Measurements from ENCODE around the gene COL17A1. TPM values are rescaled to one million over a fixed set of nuclear protein-coding genes. Genes with fewer than 3 reads are reported as not detected.

The COL17A1 gene
- total RNA-seq, 1 donor from 2014 or later: 175 TPM

DNA sequence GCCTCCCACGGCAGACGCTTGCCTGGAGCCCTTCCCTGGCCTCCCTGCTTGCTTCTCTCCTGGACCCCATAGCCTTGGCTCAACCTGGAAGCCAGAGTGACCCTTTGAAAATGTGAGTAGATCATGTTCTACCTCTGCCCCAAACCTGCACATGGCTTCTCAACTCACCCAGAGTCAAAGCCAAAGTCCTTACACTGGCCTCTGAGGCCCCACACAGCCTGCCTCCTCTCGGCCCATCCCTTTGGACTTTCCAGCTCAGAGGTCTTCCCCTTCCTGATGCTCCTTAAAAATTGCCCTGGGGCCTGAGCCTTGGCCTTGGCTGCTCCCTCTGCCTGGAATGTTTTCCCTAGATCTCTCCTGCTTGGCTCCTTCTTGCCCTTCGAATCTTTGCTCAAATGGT lies 32.5 kb downstream of the COL17A1 start:
- DNase-seq (ENCODE audit: low spot score): no peak

DNA sequence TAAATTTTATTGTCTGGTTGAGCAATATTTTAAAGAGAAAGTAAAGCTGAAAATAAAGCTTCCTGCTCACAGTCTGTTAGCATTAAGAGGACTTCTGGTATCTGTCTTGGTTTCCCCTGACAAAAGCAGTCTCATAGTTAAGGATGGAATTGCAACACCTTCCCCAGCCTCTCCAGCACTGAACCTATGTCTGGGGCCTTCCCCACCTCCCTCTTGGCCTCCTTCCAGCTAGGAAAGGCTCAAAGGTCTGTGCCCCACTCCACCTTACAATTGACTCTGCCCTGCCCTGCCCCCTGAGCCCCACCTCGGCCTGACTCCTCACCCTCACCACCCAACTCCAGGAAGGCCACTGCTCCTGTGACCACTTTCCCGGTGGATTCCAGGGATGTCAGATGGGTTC lies 33.2 kb downstream of the COL17A1 start:
- peak; percentile 35 for DNase-seq (ENCODE audit: low spot score)

DNA sequence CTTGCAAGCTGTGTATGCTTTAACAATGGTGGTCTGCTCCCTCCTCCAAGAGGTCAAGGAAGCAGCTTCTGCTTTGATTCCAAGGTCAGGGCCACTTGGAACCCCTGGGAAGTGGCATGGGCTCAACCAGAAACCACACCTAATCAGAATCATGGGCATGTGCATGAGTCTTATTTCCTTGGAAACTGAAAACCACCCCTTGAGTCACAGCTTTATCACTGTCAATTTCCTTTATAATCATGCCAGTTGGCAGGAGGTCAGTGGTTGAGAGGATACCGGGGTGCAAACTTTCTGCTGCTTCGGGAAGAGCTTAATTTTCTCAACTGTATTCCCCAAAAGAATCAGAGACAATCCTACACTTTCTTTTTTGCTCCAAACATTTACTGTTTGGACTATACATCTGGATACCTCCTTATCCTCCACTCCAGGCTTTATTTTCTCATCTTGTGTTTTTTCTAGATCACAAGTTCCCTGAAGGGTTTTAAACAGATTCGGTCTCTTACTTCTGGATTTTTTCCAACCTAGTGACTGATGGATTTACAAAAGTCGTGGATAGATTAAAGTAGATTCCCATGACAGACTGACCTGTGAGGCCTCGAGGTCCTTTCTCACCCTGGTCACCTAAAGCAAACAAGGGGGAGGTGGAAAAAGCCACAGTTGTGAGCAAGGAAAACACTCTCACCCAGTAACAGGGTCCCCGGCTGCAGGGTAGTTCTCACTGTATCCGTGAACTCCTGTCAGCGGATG lies 36.0 kb downstream of the COL17A1 start:
- DNase-seq (ENCODE audit: low spot score): peak; percentile 52

DNA sequence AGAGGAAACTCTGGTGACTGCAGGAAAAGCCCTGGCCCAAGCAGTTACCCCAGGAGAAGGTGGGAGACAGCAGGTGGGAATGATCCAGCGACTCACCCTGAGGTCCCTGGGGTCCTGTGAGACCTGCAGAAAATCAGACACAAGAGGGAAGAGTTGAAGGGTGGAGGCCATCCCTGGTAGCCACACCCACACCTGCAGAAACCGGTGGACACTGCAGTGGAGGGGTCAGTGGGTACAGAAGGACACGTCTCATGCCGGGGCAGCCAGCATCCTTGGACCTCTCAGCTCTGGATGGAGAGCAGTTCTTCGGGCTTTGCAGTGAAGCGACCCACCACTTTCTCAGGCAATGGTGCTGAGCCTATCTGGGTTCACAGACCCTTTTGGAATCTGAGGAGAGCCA lies 39.0 kb downstream of the COL17A1 start:
- no peak for DNase-seq (ENCODE audit: low spot score)

DNA sequence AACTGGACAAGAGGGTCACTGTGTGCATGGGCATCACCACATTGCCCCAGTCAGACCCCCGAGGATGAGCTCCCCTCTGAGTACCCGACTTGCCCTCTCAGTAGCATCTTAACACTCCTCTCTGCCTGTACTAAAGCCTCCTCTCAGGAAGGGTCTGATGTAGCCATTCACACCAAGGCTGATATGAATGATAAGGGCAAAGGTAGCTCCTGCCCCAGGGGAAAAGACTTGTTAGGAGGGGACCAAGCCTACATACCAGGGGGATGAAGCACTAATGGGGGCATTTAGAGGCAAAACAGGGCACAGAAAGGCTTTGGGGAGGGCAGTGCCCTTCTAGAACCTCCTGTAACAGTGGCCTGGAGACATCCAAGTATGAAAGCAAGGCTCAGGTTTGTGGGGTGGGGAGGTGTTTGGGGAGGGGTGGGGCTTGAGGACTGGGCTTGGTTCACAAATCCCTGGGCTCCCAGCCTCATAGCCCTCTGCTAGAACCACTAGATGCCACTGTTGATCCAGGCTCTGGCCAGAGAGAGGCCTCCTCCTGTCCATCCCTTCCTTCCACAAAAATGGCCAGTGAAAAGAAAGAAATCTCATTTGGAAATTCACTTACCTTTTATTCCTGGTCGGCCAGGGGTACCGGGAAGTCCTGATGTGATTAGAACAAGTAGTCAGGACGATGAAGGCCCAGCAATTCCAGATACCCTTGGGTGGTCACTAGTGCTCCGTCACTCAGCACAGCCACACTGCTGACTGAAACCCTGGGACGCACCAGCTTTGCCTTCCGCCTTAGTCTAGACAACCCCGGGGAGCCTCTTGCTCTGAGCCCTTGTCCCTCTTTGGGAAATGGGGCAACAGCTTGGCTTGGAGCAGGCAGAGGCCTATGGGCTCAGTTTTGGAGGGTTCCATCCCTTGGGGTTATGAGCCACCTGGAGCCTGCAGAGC lies 40.3 kb downstream of the COL17A1 start:
- DNase-seq (ENCODE audit: low spot score): peak; percentile 47

DNA sequence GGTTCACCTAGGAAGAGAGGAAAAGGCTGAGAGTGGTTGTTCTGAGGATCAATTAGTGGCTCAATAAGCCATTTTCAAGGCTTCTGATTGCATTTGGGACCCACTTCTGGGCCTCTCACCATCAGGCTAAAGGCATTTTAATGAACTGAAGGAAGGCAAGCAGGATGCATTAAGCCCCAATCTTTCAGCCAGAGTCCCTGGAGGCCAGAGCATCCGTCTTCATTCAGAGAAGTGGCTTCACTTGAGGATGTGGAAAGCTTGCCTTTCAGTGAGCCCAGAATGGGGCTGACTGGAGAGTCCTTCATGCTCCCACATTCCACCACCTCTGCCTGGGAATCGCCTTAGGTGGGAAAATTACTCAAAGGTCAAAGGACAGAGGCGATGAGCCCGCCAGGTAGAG lies 41.8 kb downstream of the COL17A1 start:
- no peak for DNase-seq (ENCODE audit: low spot score)

DNA sequence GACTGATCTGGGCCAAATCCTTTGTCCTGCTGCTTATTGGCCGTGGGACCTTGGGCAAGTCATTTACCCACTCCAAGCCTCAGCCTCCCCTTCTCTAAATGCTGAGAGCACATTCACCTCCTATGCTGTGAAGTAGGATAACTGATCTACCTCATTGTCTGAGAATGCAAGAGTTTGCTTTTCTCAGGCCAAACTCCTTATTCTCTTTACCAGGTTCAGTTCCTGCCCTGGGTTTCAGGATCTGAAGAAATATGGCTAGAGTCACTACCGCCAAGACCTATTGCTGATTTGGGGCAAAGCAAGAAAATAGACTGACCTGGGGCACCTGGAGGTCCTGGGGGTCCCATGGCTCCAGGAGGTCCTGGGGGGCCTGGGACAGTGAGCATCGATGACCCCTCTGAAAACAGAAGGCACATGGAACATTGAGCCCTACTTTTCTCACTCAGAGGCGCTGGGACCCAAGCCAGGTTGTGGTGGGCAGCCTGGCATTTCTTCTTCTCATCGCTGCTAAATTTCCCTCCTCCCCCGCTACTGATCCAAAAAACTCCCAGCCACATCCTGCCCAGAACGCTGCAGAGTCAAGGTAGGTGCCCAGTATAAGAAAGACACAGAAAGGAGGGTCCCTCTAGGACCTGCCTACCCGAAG lies 42.4 kb downstream of the COL17A1 start:
- no peak for DNase-seq (ENCODE audit: low spot score)

DNA sequence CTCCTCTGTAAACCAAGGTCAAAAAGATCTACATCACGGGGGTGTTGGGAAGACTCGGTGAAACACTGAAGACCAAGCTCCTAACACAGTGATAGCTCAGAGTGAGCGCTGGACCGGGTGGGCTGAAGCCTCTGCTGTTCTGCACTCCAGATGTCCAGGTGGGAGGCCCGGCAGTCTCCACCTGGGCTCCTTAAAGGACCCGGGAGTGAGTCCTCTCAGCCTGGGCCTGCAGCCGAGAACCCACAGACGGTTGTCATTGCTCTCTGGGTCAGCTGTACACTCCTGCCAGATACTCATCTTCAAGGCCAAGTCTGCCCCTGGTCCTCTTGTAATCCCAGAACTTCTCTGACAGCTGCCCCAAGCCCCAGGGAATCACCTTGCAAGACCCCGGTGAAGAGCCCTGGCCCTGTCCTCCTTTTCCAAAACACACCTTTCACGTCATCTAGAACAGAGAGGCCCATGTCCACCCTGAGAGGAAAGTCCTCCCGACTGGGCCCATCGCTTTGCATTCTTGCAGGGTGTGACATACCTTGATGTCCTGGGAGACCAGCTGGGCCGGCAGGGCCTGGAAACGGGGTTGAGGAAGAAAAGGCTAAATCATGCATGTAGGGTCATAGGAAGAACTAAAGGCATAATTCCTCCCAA lies 43.7 kb downstream of the COL17A1 start:
- DNase-seq (ENCODE audit: low spot score): no peak

DNA sequence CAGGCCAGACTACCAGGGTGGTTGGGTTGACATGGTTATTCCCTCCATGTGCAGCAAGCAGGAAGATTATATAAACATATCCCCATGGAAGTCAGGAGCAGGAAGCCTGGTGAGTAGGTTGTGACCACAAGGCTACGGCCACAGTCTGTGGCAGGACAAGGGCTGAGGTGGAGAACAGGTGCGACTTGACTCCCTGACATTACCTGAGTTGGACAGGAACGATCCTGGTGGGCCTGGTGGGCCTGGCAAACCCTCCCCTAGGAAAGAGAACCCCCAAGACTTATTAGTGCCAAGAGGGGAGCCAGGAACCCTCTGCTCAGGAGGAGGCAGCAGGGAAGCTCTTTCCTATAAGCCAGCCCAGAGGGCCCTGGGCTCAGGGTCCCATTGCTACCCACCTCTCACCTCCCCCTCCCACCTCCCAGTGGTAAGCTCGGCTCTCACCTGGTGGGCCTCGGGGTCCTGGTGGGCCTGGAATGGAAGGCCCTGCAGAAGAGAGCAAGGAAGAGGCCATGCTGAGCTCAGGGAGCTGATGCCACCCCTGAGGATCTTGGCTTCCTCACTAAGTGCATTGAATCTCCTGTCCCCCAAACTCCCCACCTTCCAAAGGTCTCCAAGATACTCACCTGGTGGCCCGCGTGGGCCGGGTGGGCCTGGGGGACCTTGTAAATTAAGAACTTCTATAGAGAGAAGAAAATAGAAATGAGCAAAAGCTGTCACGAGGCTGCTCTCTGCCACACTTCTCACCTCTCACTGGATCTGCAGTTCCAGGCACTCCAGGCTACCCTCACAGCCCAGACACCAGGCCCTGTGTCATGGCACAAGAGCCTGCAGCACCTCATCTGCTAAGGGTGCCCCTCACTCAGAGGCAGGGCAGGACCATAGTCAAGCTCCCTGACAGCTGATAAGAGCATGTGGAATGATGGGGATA lies 44.6 kb downstream of the COL17A1 start:
- DNase-seq (ENCODE audit: low spot score): no peak

DNA sequence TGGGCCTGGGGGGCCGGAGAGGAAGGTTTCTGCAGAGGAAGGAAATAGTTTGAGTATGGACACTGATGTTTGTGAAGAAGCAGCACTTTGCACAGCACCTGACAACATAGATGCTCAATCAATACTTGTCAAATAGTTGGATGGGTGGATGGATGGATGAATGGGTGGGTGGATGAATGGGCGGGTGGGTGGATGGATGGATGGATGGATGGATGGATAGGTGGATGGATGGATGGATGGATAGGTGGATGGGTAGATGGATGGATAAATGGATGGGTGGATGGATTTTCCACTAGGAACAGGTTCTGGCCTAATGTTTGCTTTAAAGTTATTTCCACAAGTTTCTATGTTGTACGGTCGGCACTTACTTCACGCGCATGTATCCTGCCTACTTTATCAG lies 45.3 kb downstream of the COL17A1 start:
- no peak for DNase-seq (ENCODE audit: low spot score)

DNA sequence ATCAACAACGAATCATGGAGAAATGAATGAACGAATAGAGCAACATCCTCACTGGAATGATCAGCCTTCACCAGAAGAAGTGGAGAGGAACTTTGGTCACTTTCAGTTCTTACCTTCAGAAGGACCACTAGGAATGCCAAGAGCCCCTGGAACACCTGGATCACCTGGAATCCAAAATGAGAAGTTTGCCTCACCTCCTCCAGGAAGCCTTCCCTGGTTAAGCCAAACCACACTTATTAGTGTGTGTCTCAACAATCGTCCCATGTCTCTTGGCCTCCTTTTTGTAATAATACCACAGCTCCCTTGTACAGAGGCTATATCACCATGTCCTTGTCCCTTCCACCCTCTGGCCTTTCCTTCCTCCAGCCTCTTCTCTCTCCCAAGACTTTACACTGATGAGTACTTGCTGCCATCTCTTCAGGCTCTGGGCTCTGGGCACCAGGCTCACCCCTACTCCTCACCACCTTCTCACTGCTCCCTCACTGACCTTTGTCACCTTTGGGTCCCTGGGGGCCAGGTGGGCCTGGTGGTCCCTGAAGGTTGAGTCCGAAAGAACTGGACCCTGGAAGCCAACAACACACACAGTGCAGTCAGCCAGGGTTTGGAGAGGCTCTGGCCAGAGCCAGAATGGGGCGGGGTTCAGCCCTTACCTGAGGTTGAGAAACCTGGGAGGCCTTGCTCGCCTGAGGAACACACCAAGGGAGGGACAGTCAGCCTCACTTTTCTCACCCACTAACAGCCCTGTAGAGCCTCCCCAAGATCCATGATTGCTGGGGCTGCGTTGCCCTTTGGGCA lies 46.5 kb downstream of the COL17A1 start:
- DNase-seq (ENCODE audit: low spot score): no peak

DNA sequence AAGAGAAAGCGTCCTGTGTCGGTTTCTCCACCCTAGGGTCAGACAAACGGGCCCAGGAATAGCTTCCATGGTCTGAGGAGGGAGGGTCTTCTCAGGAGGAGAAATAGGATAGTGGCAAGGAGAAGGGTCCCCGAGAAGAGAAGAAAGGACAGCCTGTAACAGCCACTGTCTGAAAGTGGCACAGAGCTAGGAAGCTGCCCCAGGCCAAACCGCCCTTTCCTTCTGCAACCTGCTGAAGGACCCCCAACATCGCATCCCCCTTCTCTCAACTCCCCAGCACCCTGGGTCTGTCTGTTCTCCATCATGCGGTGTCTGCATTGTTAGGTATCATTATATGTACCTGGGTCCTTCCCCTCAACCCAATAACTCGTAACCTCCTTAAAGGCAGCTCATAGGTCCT lies 47.1 kb downstream of the COL17A1 start:
- DNase-seq (ENCODE audit: low spot score): no peak

DNA sequence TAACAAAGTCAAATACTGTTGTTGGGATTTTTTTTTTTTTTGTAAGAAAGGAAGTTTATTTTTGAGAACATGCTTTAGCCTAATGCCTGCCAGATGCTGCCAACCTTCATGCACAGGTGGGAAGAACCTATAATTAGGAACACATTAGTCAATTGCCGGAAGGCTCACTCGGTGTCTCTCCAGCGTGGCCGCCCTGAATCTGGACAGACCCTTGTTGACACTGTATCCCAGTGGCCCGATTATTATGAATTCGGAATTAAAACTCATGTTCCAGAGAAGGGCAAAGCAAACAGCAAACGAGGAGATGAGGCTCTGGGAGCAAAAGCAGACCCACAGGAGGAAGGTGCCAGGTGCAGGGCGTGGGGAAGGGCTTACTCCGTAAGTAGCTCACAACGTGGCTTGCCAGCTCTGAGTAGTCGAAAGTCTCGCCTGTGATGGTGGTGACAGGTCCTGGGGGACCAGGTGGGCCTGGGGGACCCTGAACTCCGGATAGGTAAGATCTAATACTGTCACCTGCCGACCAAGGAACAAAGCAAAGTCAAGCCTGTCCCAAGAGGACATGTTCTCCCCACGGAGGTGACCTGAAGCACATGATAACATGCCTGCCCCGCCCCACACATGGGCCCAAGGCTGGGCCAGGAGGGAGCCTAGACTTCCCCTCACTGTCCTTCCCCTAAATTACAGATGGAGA lies 48.3 kb downstream of the COL17A1 start:
- no peak for DNase-seq (ENCODE audit: low spot score)

DNA sequence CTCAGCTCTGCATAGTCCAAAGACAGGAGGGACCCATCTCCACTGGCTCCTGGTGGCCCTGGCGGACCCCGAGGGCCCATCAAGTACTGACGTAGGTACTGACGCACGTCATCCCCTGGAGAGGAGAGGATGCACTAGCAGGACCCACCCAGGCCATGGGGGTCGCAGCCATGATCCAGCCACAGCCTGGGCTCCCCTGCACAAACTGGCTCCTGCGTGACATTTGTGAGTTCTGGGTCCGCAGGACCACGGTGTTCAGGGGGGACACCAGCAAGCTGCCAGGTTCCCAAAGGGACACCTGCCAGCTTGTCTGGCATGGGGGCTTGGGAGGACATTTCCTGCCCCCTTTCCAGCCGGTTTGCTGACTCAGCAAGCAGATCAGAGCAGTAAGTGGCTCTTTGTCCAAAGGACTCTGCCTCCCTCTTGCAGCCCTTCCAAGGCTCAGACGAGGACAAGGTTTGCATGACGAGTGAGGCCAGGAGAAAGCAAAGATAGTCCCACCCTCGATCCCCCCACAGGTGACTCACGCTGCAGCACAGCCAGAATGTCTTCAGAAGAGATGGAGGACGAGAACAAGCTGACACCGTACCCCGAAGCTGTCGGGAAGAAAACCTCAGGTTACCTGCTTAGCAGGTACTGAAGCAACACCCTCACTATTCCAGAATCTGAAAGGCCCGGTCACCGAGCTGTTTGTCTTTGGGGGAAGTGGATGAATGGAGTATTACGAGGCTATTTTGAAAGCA lies 49.0 kb downstream of the COL17A1 start:
- DNase-seq (ENCODE audit: low spot score): no peak

DNA sequence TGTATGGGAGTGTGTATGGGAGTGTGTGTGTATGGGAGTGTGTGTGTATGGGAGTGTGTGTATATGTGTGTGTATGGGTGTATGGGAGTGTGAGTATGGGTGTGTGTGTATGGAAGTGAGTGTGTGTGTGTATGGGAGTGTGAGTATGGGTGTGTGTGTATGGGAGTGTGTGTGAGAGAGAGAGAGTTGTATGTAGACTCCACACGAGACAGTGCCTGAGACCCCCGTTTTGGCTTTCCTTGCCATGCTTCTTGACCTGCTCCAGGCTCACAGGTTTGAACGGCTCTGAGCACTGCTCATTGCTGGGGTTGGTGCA lies 49.7 kb downstream of the COL17A1 start:
- no peak for DNase-seq (ENCODE audit: low spot score)

DNA sequence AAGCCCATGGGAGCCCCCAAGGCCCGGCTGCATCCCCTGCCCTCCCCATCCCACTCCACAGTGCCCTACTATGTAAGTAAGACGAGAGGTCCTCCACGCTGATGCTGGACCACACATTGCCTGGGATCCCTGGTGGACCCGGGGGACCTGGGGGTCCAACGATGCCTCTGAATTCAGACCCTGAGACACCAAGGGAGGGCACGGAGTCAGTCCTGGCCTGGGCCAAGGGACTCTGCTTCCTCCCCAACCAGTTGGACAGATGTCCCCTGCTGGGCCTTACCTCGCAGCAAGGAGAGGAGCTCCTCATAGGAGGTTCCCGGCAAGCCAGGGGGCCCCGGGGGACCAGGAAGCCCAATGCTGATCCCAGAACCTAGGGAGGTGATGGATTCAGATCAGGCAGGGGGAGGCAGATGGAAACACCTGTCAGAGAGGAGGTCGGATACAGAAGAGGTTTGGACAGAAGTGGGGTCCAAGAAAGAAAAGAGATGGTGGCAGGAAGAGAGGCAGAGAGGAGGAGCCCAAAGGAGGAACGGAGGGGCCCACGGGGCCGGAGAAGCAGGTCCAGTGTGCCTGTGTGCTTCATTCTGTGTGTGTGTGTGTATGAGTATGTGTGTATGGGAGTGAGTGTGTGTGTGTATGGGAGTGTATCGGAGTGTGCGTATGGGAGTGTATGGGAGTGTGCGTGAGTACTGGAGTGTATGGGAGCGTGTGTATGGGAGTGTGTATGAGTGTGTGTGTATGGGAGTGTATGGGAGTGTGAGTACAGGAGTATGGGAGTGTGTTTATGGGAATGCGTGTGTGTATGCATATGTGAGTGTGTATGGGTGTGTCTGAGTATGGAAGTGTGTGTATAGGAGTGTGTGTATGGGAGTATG lies 50.2 kb downstream of the COL17A1 start:
- no peak for DNase-seq (ENCODE audit: low spot score)

DNA sequence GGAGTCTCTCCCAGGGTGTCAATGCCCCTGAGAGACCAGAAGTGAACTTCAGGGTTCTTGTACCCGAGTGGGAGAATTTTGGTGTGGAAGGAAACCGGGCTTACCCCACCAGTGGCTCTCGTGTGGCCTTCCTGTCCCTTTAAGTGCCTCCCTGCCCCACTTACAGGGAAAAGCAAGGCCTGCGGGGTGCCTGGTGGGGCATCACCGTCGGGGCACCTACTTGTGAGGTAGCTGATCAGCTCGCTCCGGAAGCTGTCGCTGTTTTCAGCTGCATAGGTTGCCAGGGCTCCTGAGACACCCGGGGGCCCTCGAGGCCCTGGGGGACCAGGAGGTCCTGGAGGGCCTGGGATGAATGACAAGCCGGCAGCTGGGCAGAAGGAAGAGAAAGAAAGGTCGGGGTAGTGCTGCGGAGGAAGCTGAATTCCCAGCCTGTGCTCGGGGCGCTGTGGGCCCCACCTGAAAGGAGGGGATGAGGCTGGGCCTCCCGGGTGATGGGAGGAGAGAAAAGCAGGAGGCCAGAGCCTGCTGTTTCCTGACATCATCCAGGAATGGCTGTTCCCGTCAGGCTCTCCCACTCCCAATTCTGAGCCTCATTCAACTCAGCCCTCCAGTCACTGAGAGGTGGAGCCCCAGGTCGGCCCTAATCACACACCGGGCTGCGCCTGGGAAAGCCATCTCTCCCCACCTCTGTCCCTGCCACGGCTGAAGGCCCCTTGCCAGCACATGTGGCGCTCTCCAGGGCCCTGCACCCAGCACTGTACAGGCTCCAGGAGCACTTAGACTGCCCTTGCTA lies 51.1 kb downstream of the COL17A1 start:
- peak; percentile 64 for DNase-seq (ENCODE audit: low spot score)

All from umbilical cord (tissue), 2 donors.